ENCODE data around the gene TACC2. TPM values are rescaled to one million over a fixed set of nuclear protein-coding genes. Genes with fewer than 3 reads are reported as not detected.

The TACC2 gene
- 400 TPM for total RNA-seq
- long read RNA-seq, partial matches to known transcripts, result 115 of 163 reads
- long read RNA-seq, other reads (novel, unspliced or antisense), result 48 of 163 reads

- TF ChIP-seq CTCF (IDR thresholded peaks at IDR 0.05; ENCODE audit: borderline replicate concordance), result no peak
- no peaks in the 10 kb centered on the region for H3K27me3 ChIP-seq (ENCODE audit: low read depth)
- H3K4me3 ChIP-seq, result peak within 1 kb of the TSS; percentile 11
- peaks cover 25% of the 10 kb centered on the region for H3K4me1 ChIP-seq
- peaks cover 14% of the 10 kb centered on the region for H3K9me3 ChIP-seq (replicated peaks)
- intact Hi-C loops (cut with micrococcal nuclease), result no loop called here
- H3K27ac ChIP-seq (replicated peaks), result peak within 1 kb of the TSS; percentile 47
- DNase-seq, result no peak
- no peaks in the 10 kb centered on the region for H3K36me3 ChIP-seq
These were observed at the start of gene TACC2 for GRCh38 chr10:121988361-121989324. TSS of gene TACC2 (plus strand) at chr10:121989163. CDS start at chr10:122021982, 32,819 bp downstream.

GRCh38 chr10:121941532-121941931 is 47.4 kb upstream of the TACC2 start:
- no peak for TF ChIP-seq CTCF (IDR thresholded peaks at IDR 0.05; ENCODE audit: borderline replicate concordance)
- no peak for DNase-seq
- intact Hi-C loops (cut with micrococcal nuclease), result no loop called here
- H3K4me1 ChIP-seq, result peaks cover 13% of the 10 kb centered on the region
- H3K27ac ChIP-seq (replicated peaks), result no peak overlapping the region
- H3K9me3 ChIP-seq (replicated peaks), result no peaks in the 10 kb centered on the region
- no peaks in the 10 kb centered on the region for H3K36me3 ChIP-seq
- no peak overlapping the region for H3K4me3 ChIP-seq
- no peaks in the 10 kb centered on the region for H3K27me3 ChIP-seq (ENCODE audit: low read depth)

- Histone ChIP-seq H3K4me3 (no peak overlapping the region), H3K36me3 (no peaks in the 10 kb centered on the region), H3K9me3 (replicated peaks) (no peaks in the 10 kb centered on the region), H3K27me3 (ENCODE audit: low read depth) (no peaks in the 10 kb centered on the region), H3K4me1 (peaks cover 13% of the 10 kb centered on the region), H3K27ac (replicated peaks) (peak overlapping the region; percentile 52)
- no peak for TF ChIP-seq CTCF (IDR thresholded peaks at IDR 0.05; ENCODE audit: borderline replicate concordance)
- DNase-seq, result no peak
- intact Hi-C loops (cut with micrococcal nuclease), result no loop called here
These were observed 46.1 kb upstream of the TACC2 start for GRCh38 chr10:121942749-121943416.

GRCh38 chr10:121947343-121948330 is 41.3 kb upstream of the TACC2 start:
- no peaks in the 10 kb centered on the region for H3K27me3 ChIP-seq (ENCODE audit: low read depth)
- no peak for TF ChIP-seq CTCF (IDR thresholded peaks at IDR 0.05; ENCODE audit: borderline replicate concordance)
- no peaks in the 10 kb centered on the region for H3K9me3 ChIP-seq (replicated peaks)
- H3K36me3 ChIP-seq, result no peaks in the 10 kb centered on the region
- H3K4me1 ChIP-seq, result peaks cover 9% of the 10 kb centered on the region
- intact Hi-C loops (cut with micrococcal nuclease), result no loop called here
- H3K4me3 ChIP-seq, result no peak overlapping the region
- no peak for DNase-seq
- H3K27ac ChIP-seq (replicated peaks), result no peak overlapping the region

GRCh38 chr10:121949049-121949448 is 39.9 kb upstream of the TACC2 start:
- Histone ChIP-seq H3K36me3 (peaks cover 2% of the 10 kb centered on the region), H3K27me3 (ENCODE audit: low read depth) (no peaks in the 10 kb centered on the region), H3K4me3 (no peak overlapping the region), H3K9me3 (replicated peaks) (no peaks in the 10 kb centered on the region), H3K27ac (replicated peaks) (no peak overlapping the region), H3K4me1 (no peaks in the 10 kb centered on the region)
- no peak for TF ChIP-seq CTCF (IDR thresholded peaks at IDR 0.05; ENCODE audit: borderline replicate concordance)
- intact Hi-C loops (cut with micrococcal nuclease), result no loop called here
- no peak for DNase-seq
